H1 (cell line): Measurements from ENCODE around the gene TRABD2A. TPM values are rescaled to one million over a fixed set of nuclear protein-coding genes. Genes with fewer than 3 reads are reported as not detected.

Experiments used
- CTCF ChIA-PET: fragments of 300-600 bp; sonication (Branson Sonifier 250); formaldehyde crosslinking; loops from one replicate; lab custom pipeline; 2021; ENCODE audit not compliant: partially characterized antibody; lab: Charles Lee
- POLR2A ChIA-PET: fragments of 300-600 bp; sonication (Branson Sonifier 250); formaldehyde crosslinking; loops from one replicate; lab custom pipeline; 2021; ENCODE audit warnings: inconsistent platforms; ENCODE audit not compliant: partially characterized antibody; lab: Charles Lee
- DNase-seq, 2 experiments: peaks; one replicate each; pipeline versions ENCODE4 v3.0.0 to v3.0.0-alpha.2; 2010 to 2022; ENCODE audit warnings: low spot score in 2 of 2, low read depth in 1 of 2, mixed read lengths in 1 of 2
- FAIRE-seq: peaks from 2 replicates; lab custom pipeline; 2011; peaks lifted over from hg19 to GRCh38; lab: Jason Lieb, UNC
- H2AFZ ChIP-seq: 2 replicates; pipeline ENCODE4 v1.8.1; 2012; ENCODE audit warnings: low read length, inconsistent platforms
- H2AK5ac ChIP-seq: 2 replicates; pipeline ENCODE4 v1.6.1; 2013; ENCODE audit warnings: low read depth, low read length
- H2BK120ac ChIP-seq: replicated peaks from 2 replicates; pipeline ENCODE3; 2013; ENCODE audit warnings: low read depth, low read length, inconsistent platforms
- H2BK12ac ChIP-seq: 2 replicates; pipeline ENCODE4 v1.6.1; 2013; ENCODE audit warnings: low read depth, low read length
- H2BK15ac ChIP-seq: 2 replicates; pipeline ENCODE4 v1.6.1; 2013; ENCODE audit warnings: low read length
- H2BK20ac ChIP-seq: 2 replicates; pipeline ENCODE4 v1.6.1; 2013; ENCODE audit warnings: low read length
- H2BK5ac ChIP-seq: 2 replicates; pipeline ENCODE4 v1.6.1; 2013; ENCODE audit warnings: low read depth, low read length
- H3K14ac ChIP-seq: 2 replicates; pipeline ENCODE4 v1.6.1; 2013; ENCODE audit warnings: inconsistent platforms; ENCODE audit not compliant: insufficient read length
- H3K18ac ChIP-seq: 2 replicates; pipeline ENCODE4 v1.6.1; 2013; ENCODE audit warnings: low read length; ENCODE audit errors: extremely low read depth
- H3K23ac ChIP-seq: 2 replicates; pipeline ENCODE4 v1.6.1; 2013; ENCODE audit warnings: inconsistent platforms; ENCODE audit not compliant: insufficient read length
- H3K23me2 ChIP-seq: 2 replicates; pipeline ENCODE4 v1.6.1; 2013; ENCODE audit warnings: low read depth, low read length
- H3K27ac ChIP-seq: 2 replicates; pipeline ENCODE4 v1.6.1; 2011; ENCODE audit warnings: low read depth, low read length, inconsistent platforms
- H3K27me3 ChIP-seq, 4 experiments: replicated peaks in 1 of 4; 1 replicate in 1 of 4; 2 replicates in 3 of 4; pipeline versions ENCODE4 v1.6.1 to v1.8.1; 2011 to 2013; ENCODE audit warnings: low read length in 3 of 4, mild to moderate bottlenecking in 3 of 4, inconsistent platforms in 2 of 4, mixed read lengths in 2 of 4, moderate library complexity in 1 of 4; ENCODE audit not compliant: control insufficient read depth in 3 of 4, insufficient read depth in 3 of 4; ENCODE audit errors: extremely low read depth in 1 of 4
- H3K36me3 ChIP-seq, 4 experiments: 2 replicates each; pipeline versions ENCODE4 v1.6.1 to v1.8.1; 2011 to 2013; ENCODE audit warnings: mild to moderate bottlenecking in 4 of 4, low read length in 3 of 4, moderate library complexity in 2 of 4, control low read depth in 1 of 4, inconsistent platforms in 1 of 4; ENCODE audit not compliant: insufficient read depth in 4 of 4, control insufficient read depth in 2 of 4
- H3K4ac ChIP-seq: replicated peaks from 2 replicates; pipeline ENCODE3; 2013; ENCODE audit warnings: low read length, low read depth, mixed read lengths, inconsistent platforms; ENCODE audit not compliant: insufficient read length
- H3K4me1 ChIP-seq, 4 experiments: replicated peaks in 1 of 4; 1 replicate in 1 of 4; 2 replicates in 3 of 4; pipeline versions ENCODE4 v1.6.1 to v1.8.1; 2011 to 2013; ENCODE audit warnings: low read length in 3 of 4, inconsistent platforms in 2 of 4, mixed read lengths in 1 of 4; ENCODE audit not compliant: insufficient read depth in 4 of 4, control insufficient read depth in 3 of 4
- H3K4me2 ChIP-seq, 2 experiments: 2 replicates each; pipeline versions ENCODE4 v1.6.1 to v1.8.1; 2011 to 2013; ENCODE audit warnings: low read depth in 2 of 2, low read length in 2 of 2, control low read depth in 1 of 2, inconsistent platforms in 1 of 2, mild to moderate bottlenecking in 1 of 2; ENCODE audit not compliant: insufficient read depth in 1 of 2
- H3K4me3 ChIP-seq, 4 experiments: fragments of 200-600, 300-600 bp in 1 of 4; sonication (generic), shearing (Covaris generic), sonication (Bioruptor Twin) in 1 of 4; 2 replicates each; pipeline versions ENCODE4 v1.5.1 to v1.8.1; 2011 to 2016; ENCODE audit warnings: low read length in 4 of 4, low read depth in 3 of 4, control low read depth in 2 of 4, inconsistent platforms in 2 of 4, mild to moderate bottlenecking in 2 of 4, mixed read lengths in 1 of 4, moderate library complexity in 1 of 4; ENCODE audit not compliant: insufficient read depth in 2 of 4; ENCODE audit errors: extremely low read depth in 1 of 4
- H3K56ac ChIP-seq: replicated peaks from 2 replicates; pipeline ENCODE3; 2013; ENCODE audit warnings: low read depth, mild to moderate bottlenecking, mixed read lengths, low read length, inconsistent platforms; ENCODE audit not compliant: insufficient read length
- H3K79me1 ChIP-seq: 2 replicates; pipeline ENCODE4 v1.6.1; 2013; ENCODE audit warnings: low read depth, low read length, control low read depth
- H3K79me2 ChIP-seq, 2 experiments: 2 replicates each; pipeline versions ENCODE4 v1.6.1 to v1.8.1; 2012 to 2013; ENCODE audit warnings: low read length in 2 of 2, mild to moderate bottlenecking in 2 of 2, inconsistent platforms in 1 of 2; ENCODE audit not compliant: insufficient read depth in 2 of 2, control insufficient read depth in 1 of 2
- H3K9ac ChIP-seq, 4 experiments: replicated peaks in 1 of 4; 1 replicate in 1 of 4; 2 replicates in 3 of 4; pipeline versions ENCODE4 v1.6.1 to v1.8.1; 2011 to 2013; ENCODE audit warnings: low read depth in 3 of 4, low read length in 3 of 4, control low read depth in 2 of 4, mild to moderate bottlenecking in 2 of 4, moderate library complexity in 2 of 4, inconsistent platforms in 1 of 4; ENCODE audit errors: extremely low read depth in 1 of 4
- H3K9me3 ChIP-seq, 2 experiments: 2 replicates each; pipeline versions ENCODE4 v1.6.1 to v1.8.1; 2012 to 2013; ENCODE audit warnings: mild to moderate bottlenecking in 2 of 2, moderate library complexity in 2 of 2, control low read depth in 1 of 2, inconsistent platforms in 1 of 2, low read depth in 1 of 2, low read length in 1 of 2, mixed read lengths in 1 of 2; ENCODE audit not compliant: insufficient read depth in 2 of 2
- H4K20me1 ChIP-seq, 2 experiments: replicated peaks in 1 of 2; 2 replicates each; pipeline versions ENCODE3 to v1.8.1; 2011 to 2013; ENCODE audit warnings: inconsistent platforms in 2 of 2, low read length in 2 of 2, mild to moderate bottlenecking in 1 of 2; ENCODE audit not compliant: insufficient read depth in 2 of 2, control insufficient read depth in 1 of 2
- H4K5ac ChIP-seq: 2 replicates; pipeline ENCODE4 v1.6.1; 2013; ENCODE audit warnings: low read length, low read depth, mixed read lengths, inconsistent platforms; ENCODE audit not compliant: insufficient read length
- H4K8ac ChIP-seq: 2 replicates; pipeline ENCODE4 v1.8.0; 2013; ENCODE audit warnings: mild to moderate bottlenecking, moderate library complexity, low read length, inconsistent platforms; ENCODE audit not compliant: insufficient read depth; ENCODE audit errors: extremely low read depth
- H4K91ac ChIP-seq: replicated peaks from 2 replicates; pipeline ENCODE3; 2013; ENCODE audit warnings: low read length, mixed read lengths, inconsistent platforms; ENCODE audit not compliant: insufficient read length
- BACH1 ChIP-seq: IDR thresholded peaks from 2 replicates; pipeline ENCODE4 v1.6.1; 2012; ENCODE audit warnings: low read length, improper control_type of control experiment
- CBX5 ChIP-seq: fragments of 300-800, 300-1000 bp; sonication (generic); IDR thresholded peaks from 2 replicates; pipeline ENCODE4 v1.7.1; 2016; ENCODE audit warnings: antibody characterized with exemption, low read length, low read depth
- CHD2 ChIP-seq: IDR thresholded peaks from 2 replicates; pipeline ENCODE4 v1.6.1; 2012; ENCODE audit warnings: low read length, improper control_type of control experiment
- EP300 ChIP-seq, 2 experiments: IDR thresholded peaks; 1 replicate in 1 of 2; 2 replicates in 1 of 2; pipeline ENCODE4 v1.6.1; 2011 to 2012; ENCODE audit warnings: low read depth in 2 of 2, low read length in 2 of 2, mild to moderate bottlenecking in 2 of 2, borderline replicate concordance in 1 of 2, inconsistent platforms in 1 of 2, moderate library complexity in 1 of 2
- MAX ChIP-seq: IDR thresholded peaks from 2 replicates; pipeline ENCODE4 v1.6.1; 2012; ENCODE audit warnings: inconsistent platforms
- NANOG ChIP-seq: IDR thresholded peaks from 2 replicates; pipeline ENCODE4 v1.6.1; 2011; ENCODE audit warnings: low read length, low read depth, mild to moderate bottlenecking, inconsistent platforms; ENCODE audit not compliant: insufficient read depth, poor library complexity, severe bottlenecking
- POLR2A ChIP-seq, 2 experiments: IDR thresholded peaks; 1 replicate in 1 of 2; 2 replicates in 1 of 2; pipeline ENCODE4 v1.6.1; 2011; ENCODE audit warnings: low read depth in 2 of 2, low read length in 2 of 2, mild to moderate bottlenecking in 2 of 2; ENCODE audit errors: control extremely low read depth in 1 of 2
- SAP30 ChIP-seq: fragments of 300-600 bp; sonication (generic); IDR thresholded peaks from 2 replicates; pipeline ENCODE4 v1.7.1; 2012; ENCODE audit warnings: low read length, moderate library complexity, mild to moderate bottlenecking, inconsistent platforms; ENCODE audit not compliant: insufficient read depth, insufficient replicate concordance
- SP2 ChIP-seq: IDR thresholded peaks from 2 replicates; pipeline ENCODE4 v1.6.1; 2012; ENCODE audit warnings: mild to moderate bottlenecking, low read length, inconsistent platforms
- SUZ12 ChIP-seq: fragments of 200-600 bp; sonication (generic); IDR thresholded peaks from 2 replicates; pipeline ENCODE4 v1.6.1; 2012; ENCODE audit warnings: mild to moderate bottlenecking, inconsistent platforms, low read length, moderate library complexity, mixed read lengths
- TBP ChIP-seq: IDR thresholded peaks from 2 replicates; pipeline ENCODE4 v1.6.1; 2011; ENCODE audit warnings: low read depth, low read length, improper control_type of control experiment
- TEAD4 ChIP-seq: IDR thresholded peaks from 2 replicates; pipeline ENCODE4 v1.6.1; 2012; ENCODE audit warnings: low read depth, low read length, inconsistent platforms, mixed read lengths
- YY1 ChIP-seq: IDR thresholded peaks from 2 replicates; pipeline ENCODE4 v1.6.1; 2011; ENCODE audit warnings: low read depth, mild to moderate bottlenecking, low read length
- ZNF274 ChIP-seq: IDR thresholded peaks from 2 replicates; pipeline ENCODE4 v1.7.0; 2012; ENCODE audit warnings: low read length, borderline replicate concordance; ENCODE audit errors: extremely low read depth
- WGBS, 2 experiments: shearing (Covaris generic) in 1 of 2; methylation state at CpG; one replicate each; pipeline versions ENCODE4 v1.1.6 to v1.1.7; 2013 to 2015; ENCODE audit warnings: low lambda C conversion rate in 2 of 2, mixed read lengths in 2 of 2, inconsistent platforms in 1 of 2, low coverage in 1 of 2, missing lambda C conversion rate in 1 of 2; ENCODE audit not compliant: insufficient replicate concordance in 2 of 2, insufficient coverage in 1 of 2, insufficient read length in 1 of 2; ENCODE audit errors: extremely low coverage in 1 of 2, missing lambda C conversion rate in 1 of 2; 5-methylcytosine and 5-hydroxymethylcytosine counted together
- polyA plus RNA-seq, 7 experiments: library from polyadenylated mRNA; depleted of rRNA in 3 of 7; stranded (reverse) in 5 of 7; unstranded in 2 of 7; fragments of >200 nt in 5 of 7; fragments of 200-250 nt in 2 of 7; gene quantifications; 1 replicate in 5 of 7; 2 replicates in 1 of 7; 4 replicates in 1 of 7; pipeline versions ENCODE4 v1.2.1 to v1.2.3, GENCODE V29; 2011 to 2013; ENCODE audit warnings: missing spikeins in 2 of 7, mixed read lengths in 2 of 7
- total RNA-seq: library from RNA; stranded (reverse); fragmentation: NEBNext Ultra II Directional; extraction: Animal tissue kit (Norgen Biotek cat#: 25700); gene quantifications from 2 replicates; pipeline ENCODE4 v1.2.1, GENCODE V29; 2021

The TRABD2A gene
- total and polyA plus RNA-seq, 2 of the 8 experiments (the other 6 are each of a cell fraction or from before 2014, with no cell fraction given) = 17.3 to 18.6 TPM

GRCh38 chr2:84830095-84830494 lies 50.8 kb downstream of the TRABD2A start:
- ChIA-PET CTCF (interaction anchor here (0.6 to 2.7 kb wide), 8 partner anchors 11 to 281 kb away, joined by 3 to 10 read pairs (median 3); no protein-coding TSS in a partner anchor), POLR2A (no interaction called here)
- Histone ChIP-seq H4K20me1 (peaks cover 2 to 7% of the 10 kb centered on the region in 2 experiments), H3K18ac (no peak overlapping the region; the same call in 1 of the 2 replicates), H3K9ac (no peak overlapping the region), H3K4me3 (no peak overlapping the region), H2BK20ac (no peak overlapping the region), H3K27ac (no peak overlapping the region), H3K27me3 (peaks cover 0 to 2% (median 0%) of the 10 kb centered on the region in 4 experiments; a peak in 1 of 7 replicates), H3K4ac (no peak overlapping the region), H3K56ac (peak overlapping the region; percentile 98), H3K4me1 (peaks cover 0 to 7% (median 2%) of the 10 kb centered on the region in 4 experiments; a peak in 5 of 7 replicates), H3K36me3 (no peaks in the 10 kb centered on the region), H4K5ac (no peak overlapping the region), H3K79me2 (no peaks in the 10 kb centered on the region), H3K9me3 (no peaks in the 10 kb centered on the region), H2BK12ac (no peak overlapping the region), H3K79me1 (peaks cover 2% of the 10 kb centered on the region; the same call in 1 of the 2 replicates), H3K4me2 (no peak overlapping the region), H2AFZ (no peak overlapping the region), H3K23me2 (peaks cover 8% of the 10 kb centered on the region; the same call in 1 of the 2 replicates), H2BK120ac (no peak overlapping the region), H4K91ac (peak overlapping the region; percentile 95), H2BK15ac (no peak overlapping the region), H4K8ac (no peak overlapping the region), H2BK5ac (no peak overlapping the region; the same call in 1 of the 2 replicates), H2AK5ac (no peak overlapping the region; the same call in 1 of the 2 replicates), H3K14ac (no peak overlapping the region), H3K23ac (no peak overlapping the region)
- no peak for FAIRE-seq
- WGBS, 2 experiments = 86% methylated on average over 10 of the region's 11 CpGs; no CpG with 5 or more reads in 1 of the 2 experiments
- DNase-seq = no peak
- no peak for TF ChIP-seq CHD2
- TF ChIP-seq BACH1 = no peak
- no peak for TF ChIP-seq NANOG
- TF ChIP-seq SUZ12 = no peak
- no peak for TF ChIP-seq CBX5
- TF ChIP-seq ZNF274 = no peak
- no peak for TF ChIP-seq TBP
- no peak for TF ChIP-seq SP2
- TF ChIP-seq TEAD4 = no peak
- no peak for TF ChIP-seq POLR2A (IDR thresholded peaks at IDR 0.05; ENCODE audit: control extremely low read depth in 1 of 2, low read depth in 2 of 2, low read length in 2 of 2)
- TF ChIP-seq EP300 (IDR thresholded peaks at IDR 0.05; ENCODE audit: borderline replicate concordance in 1 of 2, low read depth in 2 of 2, low read length in 2 of 2) = no peak
- no peak for TF ChIP-seq MAX
- TF ChIP-seq SAP30 = no peak
- TF ChIP-seq YY1 = no peak
